A549 (cell line): Measurements from ENCODE around the gene RAG2. TPM values are rescaled to one million over a fixed set of nuclear protein-coding genes. Genes with fewer than 3 reads are reported as not detected.

Source experiments
- ATAC-seq, 2 experiments: fragments of 200-7000 bp in 1 of 2; fragments of >200 bp in 1 of 2; cut with Nextera tagmentation in 1 of 2; cut with Tn5 transposase in 1 of 2; 3 replicates each; pipeline versions ENCODE4 v1.8.0 to v1.9.1; 2018 to 2020; ENCODE audit warnings: mild to moderate bottlenecking in 1 of 2, moderate library complexity in 1 of 2
- CTCF ChIA-PET: fragments of 300-600 bp; sonication (Branson Sonifier 250); formaldehyde crosslinking; extraction: SDS; loops from one replicate; lab custom pipeline; 2021; ENCODE audit warnings: antibody characterized with exemption, inconsistent platforms; lab: Yijun Ruan, JAX
- POLR2A ChIA-PET: fragments of 350-600 bp; formaldehyde crosslinking; extraction: SDS; loops from one replicate; lab custom pipeline; 2021; ENCODE audit warnings: antibody characterized with exemption, inconsistent platforms; lab: Yijun Ruan, JAX
- DNase-seq, 2 experiments: peaks; one replicate each; pipeline versions ENCODE4 v3.0.0 to v3.0.0-alpha.2; 2011 to 2016; ENCODE audit warnings: low read depth in 1 of 2, low spot score in 1 of 2
- FAIRE-seq: peaks from 2 replicates; lab custom pipeline; 2011; peaks lifted over from hg19 to GRCh38; lab: Jason Lieb, UNC
- H3K27ac ChIP-seq, 2 experiments: fragments of >200 bp; sonication (Bioruptor Twin); formaldehyde crosslinking; 3 replicates each; pipeline ENCODE4 v1.5.1; 2016 to 2017
- H3K4me1 ChIP-seq: fragments of >200 bp; sonication (Bioruptor Twin); formaldehyde crosslinking; 3 replicates; pipeline ENCODE4 v1.6.1; 2016
- H3K4me2 ChIP-seq: fragments of >200 bp; sonication (Bioruptor Twin); formaldehyde crosslinking; 3 replicates; pipeline ENCODE4 v1.6.1; 2016
- H3K4me3 ChIP-seq: fragments of >200 bp; sonication (Bioruptor Twin); formaldehyde crosslinking; 3 replicates; pipeline ENCODE4 v1.5.1; 2016
- H3K9me3 ChIP-seq: fragments of >200 bp; sonication (Bioruptor Twin); formaldehyde crosslinking; 3 replicates; pipeline ENCODE4 v1.6.1; 2016
- BCL3 ChIP-seq: fragments of >200 bp; sonication (Bioruptor Twin); formaldehyde crosslinking; IDR thresholded peaks from 3 replicates; pipeline ENCODE4 v1.6.1; 2016
- CBX2 ChIP-seq: fragments of 200-600 bp; sonication (generic); IDR thresholded peaks from 2 replicates; pipeline ENCODE4 v1.6.1; 2016; ENCODE audit warnings: low read depth, mild to moderate bottlenecking, borderline replicate concordance
- CBX8 ChIP-seq: fragments of 200-600 bp; sonication (generic); IDR thresholded peaks from 2 replicates; pipeline ENCODE4 v1.6.1; 2016
- CEBPB ChIP-seq, 2 experiments: fragments of >200 bp in 1 of 2; sonication (Bioruptor Twin) in 1 of 2; formaldehyde crosslinking in 1 of 2; IDR thresholded peaks; 2 replicates each; pipeline ENCODE4 v1.6.1; 2012 to 2016
- CHD2 ChIP-seq: fragments of 150-350 bp; IDR thresholded peaks from 2 replicates; pipeline ENCODE4 v1.6.1; 2014; ENCODE audit warnings: low read length; ENCODE audit not compliant: partially characterized antibody
- EHF ChIP-seq: fragments of 250-450 bp; sonication (Bioruptor Pico); IDR thresholded peaks from 2 replicates; pipeline ENCODE4 v1.5.0; 2020; ENCODE audit warnings: mild to moderate bottlenecking
- ELK1 ChIP-seq: fragments of 150-350 bp; IDR thresholded peaks from 2 replicates; pipeline ENCODE4 v1.6.1; 2014; ENCODE audit warnings: low read depth, mild to moderate bottlenecking, low read length
- EP300 ChIP-seq, 2 experiments: fragments of >200 bp; sonication (Bioruptor Twin); formaldehyde crosslinking; IDR thresholded peaks; 2 replicates in 1 of 2; 3 replicates in 1 of 2; pipeline ENCODE4 v1.6.1; 2016 to 2017
- FOSB ChIP-seq: fragments of 250-450 bp; sonication (Bioruptor Pico); IDR thresholded peaks from 2 replicates; pipeline ENCODE4 v1.5.0; 2020; ENCODE audit warnings: mild to moderate bottlenecking, moderate library complexity
- FOXS1 ChIP-seq: fragments of 250-450 bp; sonication (Bioruptor Pico); IDR thresholded peaks from 2 replicates; pipeline ENCODE4 v1.5.0; 2020; ENCODE audit warnings: mild to moderate bottlenecking, moderate library complexity
- HOXA7 ChIP-seq: fragments of 250-450 bp; sonication (Bioruptor Pico); IDR thresholded peaks from 2 replicates; pipeline ENCODE4 v1.5.0; 2020; ENCODE audit warnings: mild to moderate bottlenecking, moderate library complexity
- JUN ChIP-seq, 2 experiments: fragments of >200 bp; sonication (Bioruptor Twin); formaldehyde crosslinking; IDR thresholded peaks; 2 replicates in 1 of 2; 3 replicates in 1 of 2; pipeline ENCODE4 v1.6.1; 2016 to 2017
- MAFK ChIP-seq: fragments of 450-650 bp; IDR thresholded peaks from 2 replicates; pipeline ENCODE4 v1.6.1; 2014; ENCODE audit not compliant: partially characterized antibody
- NFE2L2 ChIP-seq: fragments of 150-350 bp; conservative IDR thresholded peaks from 2 replicates; pipeline ENCODE4 v1.6.1; 2014; ENCODE audit warnings: low read length
- NPAS2 ChIP-seq: fragments of 250-450 bp; sonication (Bioruptor Pico); IDR thresholded peaks from 2 replicates; pipeline ENCODE4 v1.8.0; 2022; ENCODE audit warnings: mild to moderate bottlenecking, moderate library complexity, borderline replicate concordance
- PHF8 ChIP-seq: fragments of 200-600 bp; sonication (generic); IDR thresholded peaks from 2 replicates; pipeline ENCODE4 v1.6.1; 2016; ENCODE audit warnings: low read depth, mild to moderate bottlenecking, antibody characterized with exemption, moderate library complexity, borderline replicate concordance
- RAD21 ChIP-seq, 2 experiments: fragments of >200 bp in 1 of 2; sonication (Bioruptor Twin) in 1 of 2; formaldehyde crosslinking in 1 of 2; IDR thresholded peaks in 1 of 2; conservative IDR thresholded peaks in 1 of 2; 2 replicates in 1 of 2; 3 replicates in 1 of 2; pipeline ENCODE4 v1.6.1; 2012 to 2018; ENCODE audit warnings: inconsistent platforms in 1 of 2
- RFX5 ChIP-seq: fragments of 450-650 bp; IDR thresholded peaks from 2 replicates; pipeline ENCODE4 v1.7.1; 2014; ENCODE audit warnings: antibody characterized with exemption, mild to moderate bottlenecking, moderate library complexity
- SMC3 ChIP-seq: fragments of >200 bp; sonication (Bioruptor Twin); formaldehyde crosslinking; IDR thresholded peaks from 3 replicates; pipeline ENCODE4 v1.6.1; 2018; ENCODE audit warnings: inconsistent platforms
- SREBF2 ChIP-seq: fragments of 450-650 bp; IDR thresholded peaks from 2 replicates; pipeline ENCODE4 v1.6.1; 2014; ENCODE audit warnings: mild to moderate bottlenecking, moderate library complexity
- TFCP2L1 ChIP-seq: fragments of 250-450 bp; sonication (Bioruptor Pico); IDR thresholded peaks from 2 replicates; pipeline ENCODE4 v1.5.0; 2021; ENCODE audit warnings: mild to moderate bottlenecking
- ZFP36 ChIP-seq: fragments of 450-650 bp; IDR thresholded peaks from 2 replicates; pipeline ENCODE4 v1.6.1; 2014; ENCODE audit warnings: borderline replicate concordance; ENCODE audit not compliant: partially characterized antibody
- ZNF302 ChIP-seq: fragments of 250-450 bp; sonication (Bioruptor Pico); IDR thresholded peaks from 2 replicates; pipeline ENCODE4 v1.9.0; 2021; ENCODE audit warnings: inconsistent platforms, mild to moderate bottlenecking, moderate library complexity
- WGBS: methylation state at CpG from one replicate; pipeline ENCODE4 v1.1.6; 2017; ENCODE audit errors: missing lambda C conversion rate; 5-methylcytosine and 5-hydroxymethylcytosine counted together
- polyA plus RNA-seq, 4 experiments: library from polyadenylated mRNA; depleted of rRNA in 3 of 4; stranded (reverse); fragments of >200 nt; fragmentation: RNase III in 1 of 4; extraction: RNeasy Plus Mini Kit Qiagen cat#74134 plus additional on column Dnase treatment in 1 of 4; gene quantifications; 2 replicates in 3 of 4; 3 replicates in 1 of 4; pipeline ENCODE4 v1.2.3, GENCODE V29; 2011 to 2017
- TF ChIP-seq, protein P1 (sequence below): IDR thresholded peaks from 2 replicates; pipeline ENCODE4 v1.6.1; 2012; ENCODE audit warnings: low read depth, borderline replicate concordance
- TF ChIP-seq, protein P2 (sequence below): fragments of 250-450 bp; sonication (Bioruptor Pico); IDR thresholded peaks from 2 replicates; pipeline ENCODE4 v1.5.0; 2020; ENCODE audit warnings: low read depth, mild to moderate bottlenecking, moderate library complexity
- TF ChIP-seq, protein P3 (sequence below): fragments of >200 bp; sonication (Bioruptor Twin); formaldehyde crosslinking; IDR thresholded peaks from 2 replicates; pipeline ENCODE4 v1.6.1; 2016

RAG2 gene
- polyA plus RNA-seq, 2 of the 4 experiments (the other 2 are of a cell fraction): not detected

GRCh38 chr11:36627471-36627870 is 29.4 kb upstream of the RAG2 start:
- no peak overlapping the region for H3K27ac ChIP-seq
- H3K4me1 ChIP-seq: no peaks in the 10 kb centered on the region
- FAIRE-seq (no peak), DNase-seq (no peak), ATAC-seq (no peak)
- 53% methylated on average over 2 of the region's 2 CpGs for WGBS
- TF ChIP-seq ZFP36 (no peak), SMC3 (no peak), PHF8 (no peak), TFCP2L1 (CRISPR knock-in tag) (no peak), CEBPB (IDR thresholded peaks at IDR 0.05) (no peak), ZNF302 (CRISPR knock-in tag) (no peak), CHD2 (no peak), JUN (IDR thresholded peaks at IDR 0.05) (no peak), CBX2 (no peak), EP300 (IDR thresholded peaks at IDR 0.05) (no peak), SREBF2 (no peak), RFX5 (no peak), BCL3 (no peak)
- TF ChIP-seq, protein P1, sequence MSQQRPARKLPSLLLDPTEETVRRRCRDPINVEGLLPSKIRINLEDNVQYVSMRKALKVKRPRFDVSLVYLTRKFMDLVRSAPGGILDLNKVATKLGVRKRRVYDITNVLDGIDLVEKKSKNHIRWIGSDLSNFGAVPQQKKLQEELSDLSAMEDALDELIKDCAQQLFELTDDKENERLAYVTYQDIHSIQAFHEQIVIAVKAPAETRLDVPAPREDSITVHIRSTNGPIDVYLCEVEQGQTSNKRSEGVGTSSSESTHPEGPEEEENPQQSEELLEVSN: no peak
- TF ChIP-seq, protein P2, sequence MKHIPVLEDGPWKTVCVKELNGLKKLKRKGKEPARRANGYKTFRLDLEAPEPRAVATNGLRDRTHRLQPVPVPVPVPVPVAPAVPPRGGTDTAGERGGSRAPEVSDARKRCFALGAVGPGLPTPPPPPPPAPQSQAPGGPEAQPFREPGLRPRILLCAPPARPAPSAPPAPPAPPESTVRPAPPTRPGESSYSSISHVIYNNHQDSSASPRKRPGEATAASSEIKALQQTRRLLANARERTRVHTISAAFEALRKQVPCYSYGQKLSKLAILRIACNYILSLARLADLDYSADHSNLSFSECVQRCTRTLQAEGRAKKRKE: no peak
- TF ChIP-seq, protein P3, sequence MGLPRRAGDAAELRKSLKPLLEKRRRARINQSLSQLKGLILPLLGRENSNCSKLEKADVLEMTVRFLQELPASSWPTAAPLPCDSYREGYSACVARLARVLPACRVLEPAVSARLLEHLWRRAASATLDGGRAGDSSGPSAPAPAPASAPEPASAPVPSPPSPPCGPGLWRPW: no peak
- TF ChIP-seq, all 56 proteins: peak for 0
- CTCF ChIA-PET: interaction anchor here (0.6 to 1.5 kb wide), 4 partner anchors 8 to 120 kb away, joined by 3 to 4 read pairs (median 4); partner anchors contain the start of gene TRAF6
- POLR2A ChIA-PET: no interaction called here
- Histone ChIP-seq H3K9me3 (no peaks in the 10 kb centered on the region), H3K4me2 (no peak overlapping the region), H3K4me3 (no peak overlapping the region)

GRCh38 chr11:36627006-36627405 is 29.0 kb upstream of the RAG2 start:
- no peak for DNase-seq
- ChIA-PET POLR2A (no interaction called here), CTCF (interaction anchor here (1.4 kb wide), 1 partner anchor 117 kb away, joined by 3 read pairs; the partner anchor contains the start of gene TRAF6)
- Histone ChIP-seq H3K9me3 (no peaks in the 10 kb centered on the region), H3K27ac (no peak overlapping the region), H3K4me1 (no peaks in the 10 kb centered on the region), H3K4me2 (no peak overlapping the region), H3K4me3 (no peak overlapping the region)
- ATAC-seq: no peak
- no peak for FAIRE-seq
- TF ChIP-seq SREBF2 (no peak), RAD21 (conservative IDR thresholded peaks at IDR 0.05 in 1 of 2, IDR thresholded peaks at IDR 0.05 in 1 of 2) (no peak), ZFP36 (no peak), FOSB (CRISPR knock-in tag) (no peak), CBX8 (no peak), MAFK (no peak), FOXS1 (CRISPR knock-in tag) (no peak), ELK1 (no peak), NFE2L2 (no peak), NPAS2 (CRISPR knock-in tag) (no peak), CEBPB (IDR thresholded peaks at IDR 0.05) (no peak), ZNF302 (CRISPR knock-in tag) (no peak), BCL3 (no peak), EHF (no peak), HOXA7 (CRISPR knock-in tag) (no peak)
- 6% methylated on average over 1 of the region's 1 CpG for WGBS
